HepG2 (cell line): ENCODE data around the gene PAGE5.

Experiments used
- AHR ChIP-seq: IDR thresholded peaks from 2 replicates; pipeline ENCODE4 v1.6.1; 2018; ENCODE audit warnings: missing genetic modification reagents, missing compliant biosample characterization
- ATF3 ChIP-seq: sonication (generic); formaldehyde crosslinking; IDR thresholded peaks from 2 replicates; pipeline ENCODE4 v1.4.0; 2020; ENCODE audit warnings: missing genetic modification reagents
- CENPX ChIP-seq: sonication (generic); formaldehyde crosslinking; IDR thresholded peaks from 2 replicates; pipeline ENCODE4 v1.9.0; 2021; ENCODE audit warnings: mild to moderate bottlenecking, missing genetic modification reagents, moderate library complexity
- CTCF ChIP-seq: sonication (generic); formaldehyde crosslinking; IDR thresholded peaks from 2 replicates; pipeline ENCODE4 v1.5.0; 2020; ENCODE audit warnings: mild to moderate bottlenecking, missing genetic modification reagents, moderate library complexity
- GABPA ChIP-seq, 2 experiments: IDR thresholded peaks; 2 replicates each; pipeline ENCODE4 v1.6.1; 2011 to 2016; ENCODE audit warnings: low read depth in 2 of 2, low read length in 1 of 2, missing biosample characterization in 1 of 2, missing genetic modification characterization in 1 of 2
- MAF1 ChIP-seq: sonication (generic); formaldehyde crosslinking; IDR thresholded peaks from 2 replicates; pipeline ENCODE4 v1.5.0; 2020; ENCODE audit warnings: missing genetic modification reagents, borderline replicate concordance
- MTA3 ChIP-seq: sonication (generic); formaldehyde crosslinking; IDR thresholded peaks from 2 replicates; pipeline ENCODE4 v1.4.0; 2020; ENCODE audit warnings: missing genetic modification reagents
- NR2C2 ChIP-seq: sonication (generic); formaldehyde crosslinking; IDR thresholded peaks from 2 replicates; pipeline ENCODE4 v1.4.0; 2020; ENCODE audit warnings: missing genetic modification reagents, mild to moderate bottlenecking, moderate library complexity, borderline replicate concordance
- SMARCC2 ChIP-seq: fragments of 450-650 bp; IDR thresholded peaks from 2 replicates; pipeline ENCODE4 v1.6.1; 2017; ENCODE audit warnings: antibody characterized with exemption, mild to moderate bottlenecking
- TBP ChIP-seq: sonication (generic); formaldehyde crosslinking; IDR thresholded peaks from 2 replicates; pipeline ENCODE4 v1.5.0; 2020; ENCODE audit warnings: missing genetic modification reagents
- YY1 ChIP-seq: IDR thresholded peaks from 2 replicates; pipeline ENCODE4 v1.6.1; 2011; ENCODE audit warnings: low read length, low read depth, moderate library complexity, mild to moderate bottlenecking; ENCODE audit not compliant: insufficient read depth, insufficient replicate concordance
- ZNF121 ChIP-seq: sonication (generic); formaldehyde crosslinking; IDR thresholded peaks from 2 replicates; pipeline ENCODE4 v1.5.0; 2020; ENCODE audit warnings: mild to moderate bottlenecking, missing genetic modification reagents
- TF ChIP-seq, protein P1 (sequence below): sonication (generic); formaldehyde crosslinking; IDR thresholded peaks from 2 replicates; pipeline ENCODE4 v1.4.0; 2020; ENCODE audit warnings: low read depth, mild to moderate bottlenecking, missing genetic modification reagents

- no peak for TF ChIP-seq CENPX (CRISPR knock-in tag)
- no peak for TF ChIP-seq MTA3
- TF ChIP-seq ATF3 (CRISPR knock-in tag): no peak
- TF ChIP-seq, protein P1, sequence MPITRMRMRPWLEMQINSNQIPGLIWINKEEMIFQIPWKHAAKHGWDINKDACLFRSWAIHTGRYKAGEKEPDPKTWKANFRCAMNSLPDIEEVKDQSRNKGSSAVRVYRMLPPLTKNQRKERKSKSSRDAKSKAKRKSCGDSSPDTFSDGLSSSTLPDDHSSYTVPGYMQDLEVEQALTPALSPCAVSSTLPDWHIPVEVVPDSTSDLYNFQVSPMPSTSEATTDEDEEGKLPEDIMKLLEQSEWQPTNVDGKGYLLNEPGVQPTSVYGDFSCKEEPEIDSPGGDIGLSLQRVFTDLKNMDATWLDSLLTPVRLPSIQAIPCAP (CRISPR knock-in tag): no peak
- TF ChIP-seq AHR (CRISPR knock-in tag): no peak
- no peak for TF ChIP-seq NR2C2 (CRISPR knock-in tag)
- no peak for TF ChIP-seq GABPA (IDR thresholded peaks at IDR 0.05; ENCODE audit: low read depth, low read length)
- no peak for TF ChIP-seq GABPA (CRISPR knock-in tag; IDR thresholded peaks at IDR 0.05; ENCODE audit: low read depth)
- TF ChIP-seq YY1: no peak
- no peak for TF ChIP-seq MAF1 (CRISPR knock-in tag)
- TF ChIP-seq CTCF (CRISPR knock-in tag): no peak
- TF ChIP-seq SMARCC2: no peak
- TF ChIP-seq TBP (CRISPR knock-in tag): no peak
- no peak for TF ChIP-seq ZNF121 (CRISPR knock-in tag)
Measured at GRCh38 chrX:55260806-55261205, 40.7 kb downstream of the PAGE5 start.
